OCI-LY7 (cell line): ENCODE results near the gene PCDH9. TPM values are rescaled to one million over a fixed set of nuclear protein-coding genes. Genes with fewer than 3 reads are reported as not detected.

ENCODE experiments used
- BruUV-seq: library from RNA; stranded (reverse); fragments of 400-500 nt; replicated peaks from 2 replicates; lab custom pipeline; 2021; lab: Mats Ljungman, UMichigan
- CTCF ChIA-PET: fragments of 300-600 bp; sonication (Branson Sonifier 250); formaldehyde crosslinking; loops from one replicate; lab custom pipeline; 2022; ENCODE audit warnings: antibody characterized with exemption; ENCODE audit not compliant: unreplicated experiment; lab: Charles Lee
- POLR2A ChIA-PET: fragments of 300-600 bp; sonication (Branson Sonifier 250); formaldehyde crosslinking; loops from one replicate; lab custom pipeline; 2022; ENCODE audit warnings: antibody characterized with exemption; lab: Charles Lee
- DNase-seq: peaks from one replicate; pipeline ENCODE4 v3.0.0-alpha.2; 2015; ENCODE audit warnings: low spot score
- H2AFZ ChIP-seq: fragments of 200-600 bp; sonication (generic), shearing (Covaris generic); 2 replicates; pipeline ENCODE4 v1.6.1; 2014; ENCODE audit warnings: mild to moderate bottlenecking, antibody characterized with exemption, low read length, moderate library complexity
- H3K27ac ChIP-seq: fragments of 200-600 bp; sonication (generic); 2 replicates; pipeline ENCODE4 v1.5.1; 2014; ENCODE audit warnings: mixed run types, low read depth, mild to moderate bottlenecking, moderate library complexity, low read length, inconsistent platforms; ENCODE audit not compliant: poor library complexity, severe bottlenecking
- H3K36me3 ChIP-seq: fragments of 200-600 bp; sonication (generic); 2 replicates; pipeline ENCODE4 v1.6.1; 2014; ENCODE audit warnings: mild to moderate bottlenecking, antibody characterized with exemption, low read length, moderate library complexity, mixed read lengths; ENCODE audit not compliant: insufficient read depth
- H3K4me1 ChIP-seq: fragments of 200-600 bp; sonication (generic); 2 replicates; pipeline ENCODE4 v1.5.1; 2014; ENCODE audit warnings: mild to moderate bottlenecking, low read length; ENCODE audit not compliant: insufficient read depth, poor library complexity, severe bottlenecking
- H3K4me2 ChIP-seq: fragments of 200-600 bp; sonication (generic); 2 replicates; pipeline ENCODE4 v1.6.1; 2014; ENCODE audit warnings: mild to moderate bottlenecking, low read length
- H3K4me3 ChIP-seq: fragments of 200-600 bp; sonication (generic); 2 replicates; pipeline ENCODE4 v1.5.1; 2014; ENCODE audit warnings: mild to moderate bottlenecking, low read depth, low read length; ENCODE audit not compliant: poor library complexity, severe bottlenecking
- H3K79me2 ChIP-seq: fragments of 200-600 bp; sonication (generic); 2 replicates; pipeline ENCODE4 v1.6.1; 2016; ENCODE audit warnings: low read depth, mild to moderate bottlenecking, low read length, moderate library complexity, mixed read lengths; ENCODE audit not compliant: insufficient read depth
- H3K9me2 ChIP-seq: fragments of 200-600 bp; sonication (generic); 2 replicates; pipeline ENCODE4 v1.6.1; 2016; ENCODE audit warnings: mild to moderate bottlenecking, low read length, mixed read lengths; ENCODE audit not compliant: insufficient read depth
- H3K9me3 ChIP-seq: fragments of 200-600 bp; sonication (generic); 2 replicates; pipeline ENCODE4 v1.6.1; 2014; ENCODE audit warnings: mild to moderate bottlenecking, mixed run types, low read length, mixed read lengths
- H4K20me1 ChIP-seq: fragments of 200-600 bp; sonication (generic); 2 replicates; pipeline ENCODE4 v1.6.1; 2014; ENCODE audit warnings: mild to moderate bottlenecking, antibody characterized with exemption, low read length, moderate library complexity, mixed read lengths; ENCODE audit not compliant: insufficient read depth
- EZH2phosphoT487 ChIP-seq: fragments of 200-600 bp; sonication (generic); IDR thresholded peaks from 2 replicates; pipeline ENCODE4 v1.6.1; 2018; ENCODE audit warnings: low read depth, borderline replicate concordance, mild to moderate bottlenecking, mixed run types, antibody characterized with exemption, low read length, moderate library complexity, mixed read lengths
- intact Hi-C: fragments of 100-400 bp; cut with micrococcal nuclease; formaldehyde crosslinking; loops from one replicate; pipeline ENCODE4 v1.10.0; 2022; ENCODE audit not compliant: unreplicated experiment
- total RNA-seq, 2 experiments: library from RNA; depleted of rRNA in 1 of 2; stranded (reverse); fragments of >200 nt in 1 of 2; shearing (Covaris generic) in 1 of 2; gene quantifications; 2 replicates each; pipeline ENCODE4 v1.2.3, GENCODE V29; 2014 to 2022
- TF ChIP-seq, protein P1 (sequence below): fragments of 200-600 bp; sonication (generic); conservative IDR thresholded peaks from 2 replicates; pipeline ENCODE4 v1.5.1; 2014; ENCODE audit warnings: mild to moderate bottlenecking, antibody characterized with exemption, low read length, moderate library complexity, mixed read lengths

PCDH9 gene
- total RNA-seq, 2 experiments from 2014 or later: 20.1 to 26.0 TPM

DNA sequence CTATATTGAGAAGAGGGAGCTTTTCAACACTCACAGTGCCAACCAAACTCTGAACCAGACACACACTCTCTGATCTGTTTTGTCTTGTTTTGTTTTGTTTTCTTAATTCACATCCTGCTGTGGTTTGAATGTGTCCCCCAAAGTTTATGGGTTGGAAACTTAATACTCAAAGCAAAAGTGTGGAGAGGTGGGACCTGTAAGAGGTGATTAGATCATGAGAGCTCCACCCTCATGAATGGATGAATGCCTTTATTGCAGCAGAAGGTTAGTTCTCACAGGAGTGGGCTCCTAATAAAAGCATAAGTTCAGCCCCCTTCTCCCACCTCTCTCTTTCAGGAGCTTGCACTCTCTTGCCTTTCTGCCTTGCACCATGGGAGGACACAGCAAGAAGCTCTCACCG is 957.1 kb downstream of the PCDH9 start:
- H3K27ac ChIP-seq: no peak overlapping the region
- TF ChIP-seq EZH2phosphoT487: no peak
- TF ChIP-seq, protein P1, sequence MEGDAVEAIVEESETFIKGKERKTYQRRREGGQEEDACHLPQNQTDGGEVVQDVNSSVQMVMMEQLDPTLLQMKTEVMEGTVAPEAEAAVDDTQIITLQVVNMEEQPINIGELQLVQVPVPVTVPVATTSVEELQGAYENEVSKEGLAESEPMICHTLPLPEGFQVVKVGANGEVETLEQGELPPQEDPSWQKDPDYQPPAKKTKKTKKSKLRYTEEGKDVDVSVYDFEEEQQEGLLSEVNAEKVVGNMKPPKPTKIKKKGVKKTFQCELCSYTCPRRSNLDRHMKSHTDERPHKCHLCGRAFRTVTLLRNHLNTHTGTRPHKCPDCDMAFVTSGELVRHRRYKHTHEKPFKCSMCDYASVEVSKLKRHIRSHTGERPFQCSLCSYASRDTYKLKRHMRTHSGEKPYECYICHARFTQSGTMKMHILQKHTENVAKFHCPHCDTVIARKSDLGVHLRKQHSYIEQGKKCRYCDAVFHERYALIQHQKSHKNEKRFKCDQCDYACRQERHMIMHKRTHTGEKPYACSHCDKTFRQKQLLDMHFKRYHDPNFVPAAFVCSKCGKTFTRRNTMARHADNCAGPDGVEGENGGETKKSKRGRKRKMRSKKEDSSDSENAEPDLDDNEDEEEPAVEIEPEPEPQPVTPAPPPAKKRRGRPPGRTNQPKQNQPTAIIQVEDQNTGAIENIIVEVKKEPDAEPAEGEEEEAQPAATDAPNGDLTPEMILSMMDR: no peak
- no TSS peak for BruUV-seq
- intact Hi-C loops: no loop called here
- no peak for DNase-seq
- H2AFZ ChIP-seq: no peak overlapping the region
- no peaks in the 10 kb centered on the region for H3K4me1 ChIP-seq
- H3K9me2 ChIP-seq: no peaks in the 10 kb centered on the region
- H3K36me3 ChIP-seq: no peaks in the 10 kb centered on the region
- POLR2A ChIA-PET: interaction anchor here (0.9 to 1.5 kb wide), 4 partner anchors 10 to 136 kb away, joined by 3 to 5 read pairs (median 3); no protein-coding TSS in a partner anchor
- CTCF ChIA-PET: no interaction called here
- no peaks in the 10 kb centered on the region for H4K20me1 ChIP-seq
- no peaks in the 10 kb centered on the region for H3K79me2 ChIP-seq
- H3K4me2 ChIP-seq: no peak overlapping the region
- 0 out of 2 replicates have a peak, but pooled peaks cover 7% of the 10 kb centered on the region for H3K9me3 ChIP-seq
- H3K4me3 ChIP-seq: no peak overlapping the region

DNA sequence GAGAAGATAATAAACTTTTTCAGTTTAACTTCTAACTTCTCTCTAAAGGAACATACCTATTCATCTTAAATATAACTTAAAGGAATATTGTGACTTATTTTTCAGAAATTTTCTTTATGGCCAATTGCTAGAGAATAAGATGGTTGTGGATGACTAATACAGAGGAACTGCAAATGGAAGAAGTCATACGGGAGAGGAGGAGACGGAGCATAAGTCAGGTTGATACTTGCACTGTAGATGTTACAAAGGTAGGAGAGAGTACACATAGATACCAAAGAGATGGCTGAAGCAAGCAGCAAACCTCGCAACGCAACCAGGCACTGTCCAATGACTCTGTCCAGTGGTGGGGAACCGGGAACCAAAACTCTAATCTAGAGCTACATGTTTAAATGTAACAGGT is 963.4 kb downstream of the PCDH9 start:
- no peaks in the 10 kb centered on the region for H3K9me2 ChIP-seq
- intact Hi-C loops: no loop called here
- H4K20me1 ChIP-seq: no peaks in the 10 kb centered on the region
- no peak overlapping the region for H3K4me2 ChIP-seq
- BruUV-seq: no TSS peak
- no peaks in the 10 kb centered on the region for H3K36me3 ChIP-seq
- TF ChIP-seq, protein P1: no peak
- TF ChIP-seq EZH2phosphoT487: no peak
- CTCF ChIA-PET: no interaction called here
- no peaks in the 10 kb centered on the region for H3K9me3 ChIP-seq
- no peaks in the 10 kb centered on the region for H3K4me1 ChIP-seq
- no peak overlapping the region for H3K4me3 ChIP-seq
- no peak overlapping the region for H3K27ac ChIP-seq
- no peak overlapping the region for H2AFZ ChIP-seq
- H3K79me2 ChIP-seq: no peaks in the 10 kb centered on the region
- POLR2A ChIA-PET: interaction anchor here (1.2 kb wide), 1 partner anchor 37 kb away, joined by 3 read pairs; no protein-coding TSS in a partner anchor
- DNase-seq: no peak

DNA sequence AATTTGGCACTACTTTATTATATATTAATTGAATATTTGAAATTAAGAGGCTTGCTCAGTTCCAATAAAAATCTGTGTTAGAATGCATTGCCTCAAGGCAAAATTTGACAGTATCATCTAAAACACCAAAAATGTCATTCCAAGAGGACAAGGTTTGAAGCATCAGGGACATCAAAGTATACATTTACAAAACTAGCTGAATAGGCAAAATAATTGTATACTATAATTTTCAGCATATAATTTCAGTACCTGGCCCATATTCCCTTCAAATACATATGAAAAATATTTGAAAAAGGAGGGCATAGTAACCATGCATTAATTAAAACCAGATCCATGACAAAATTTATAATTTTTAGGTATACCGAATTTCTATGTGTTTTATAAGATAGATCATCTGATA is 963.8 kb downstream of the PCDH9 start:
- no peaks in the 10 kb centered on the region for H3K9me2 ChIP-seq
- TF ChIP-seq, protein P1: no peak
- no peak for TF ChIP-seq EZH2phosphoT487
- no peak overlapping the region for H2AFZ ChIP-seq
- BruUV-seq: no TSS peak
- no peaks in the 10 kb centered on the region for H4K20me1 ChIP-seq
- H3K9me3 ChIP-seq: no peaks in the 10 kb centered on the region
- CTCF ChIA-PET: no interaction called here
- no peak for DNase-seq
- POLR2A ChIA-PET: interaction anchor here (0.8 to 1.9 kb wide), 4 partner anchors 8 to 37 kb away, joined by 3 to 7 read pairs (median 4); no protein-coding TSS in a partner anchor
- H3K27ac ChIP-seq: no peak overlapping the region
- H3K36me3 ChIP-seq: no peaks in the 10 kb centered on the region
- H3K79me2 ChIP-seq: no peaks in the 10 kb centered on the region
- no peaks in the 10 kb centered on the region for H3K4me1 ChIP-seq
- H3K4me2 ChIP-seq: no peak overlapping the region
- no peak overlapping the region for H3K4me3 ChIP-seq
- intact Hi-C loops: no loop called here
